CD4-positive, alpha-beta T cell treated with Interleukin-4 for 4 hours (primary cell): ENCODE results near the gene HIRA.
A peak's percentile ranks its signal among the peaks of the same experiment; 100 is the strongest.
"Not testable (repeated sequence)": the region's sequence is repeated elsewhere in the genome, so short reads cannot be mapped to it uniquely, and the experiment has no call there.

Experiments used
- DNase-seq: peaks from one replicate; pipeline ENCODE4 v3.0.0-alpha.2; 2020

Gene HIRA

DNA sequence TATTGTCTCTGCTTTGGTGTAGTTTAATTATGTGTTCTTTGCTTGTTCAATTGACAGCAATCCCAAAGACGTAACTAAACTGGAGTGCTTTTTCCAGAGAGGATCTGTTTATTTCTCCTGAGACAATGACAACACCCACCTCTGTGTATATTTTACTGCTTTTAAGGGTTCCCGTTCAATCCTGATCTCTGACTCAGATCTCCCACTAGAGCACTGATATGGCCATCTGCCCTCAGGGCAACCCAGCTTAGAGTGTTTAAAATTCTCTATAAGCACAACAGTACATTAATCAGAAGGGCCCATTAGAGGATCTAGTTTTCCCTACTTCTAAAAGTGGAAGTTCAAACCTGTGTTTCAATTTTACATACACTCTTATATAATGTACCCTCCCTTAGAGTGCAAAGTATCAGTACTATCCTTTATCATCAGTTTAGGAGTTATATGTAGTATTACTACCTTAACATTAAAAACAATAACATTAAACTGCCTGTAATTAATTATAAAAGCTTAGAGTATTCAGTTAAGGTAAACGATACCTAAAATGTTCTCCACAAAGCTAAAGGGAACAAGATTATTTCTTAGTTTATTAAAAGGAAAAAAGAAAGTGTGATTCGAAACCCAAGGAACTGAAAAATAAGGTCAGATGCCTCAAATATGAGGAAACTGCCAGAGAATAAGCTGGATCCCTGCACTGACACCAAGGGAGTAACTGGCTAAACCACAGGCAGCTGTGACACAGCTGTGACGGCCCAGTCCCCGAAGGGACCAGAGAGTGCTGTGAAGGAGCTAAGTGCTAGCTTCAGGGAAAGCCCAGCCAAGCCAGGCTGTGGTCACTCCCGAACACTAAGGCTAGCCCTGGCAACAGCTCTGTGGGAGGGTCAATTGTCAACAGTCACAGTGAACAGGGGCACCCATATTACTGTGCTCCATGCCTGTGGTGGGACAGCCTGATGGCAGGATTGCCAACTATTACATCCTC is 32.2 kb upstream of the HIRA start:
- DNase-seq, result no peak

DNA sequence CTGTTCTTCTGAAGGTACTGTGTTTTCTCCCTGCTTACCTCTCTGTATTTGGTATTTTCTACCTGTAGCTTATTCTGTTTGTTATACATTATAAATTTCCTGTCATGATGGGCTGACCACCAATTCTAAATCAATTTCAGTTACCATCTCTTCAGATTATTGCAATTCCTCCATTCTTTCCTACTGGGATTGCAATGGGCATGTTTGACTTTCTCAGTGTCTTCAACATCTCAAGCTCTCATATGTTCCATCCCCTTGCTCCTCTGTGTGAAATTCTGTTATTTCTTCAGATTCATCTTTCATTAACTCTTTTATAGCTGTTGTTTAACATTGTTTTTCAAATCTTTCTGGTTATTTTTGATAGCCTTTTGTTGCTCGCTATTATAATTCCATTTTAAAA is 31.5 kb upstream of the HIRA start:
- no peak for DNase-seq

DNA sequence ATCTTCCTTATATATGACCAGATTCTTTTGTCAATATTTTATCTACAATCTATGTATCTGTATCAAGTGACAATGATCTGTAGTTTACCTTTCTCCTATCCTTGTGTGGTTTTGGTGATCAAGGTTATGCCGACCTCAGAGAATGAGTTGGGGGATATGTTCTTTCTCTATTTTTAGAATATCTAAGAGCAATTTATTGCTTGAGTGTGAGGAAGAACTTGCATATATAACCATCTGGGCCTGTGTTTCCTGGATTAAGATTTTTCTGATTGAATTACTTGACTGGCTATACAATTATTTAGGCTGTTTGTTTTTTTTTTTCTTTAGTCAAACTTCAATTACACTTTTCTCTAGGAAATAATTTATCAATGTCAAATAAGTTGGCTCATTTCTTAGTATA is 30.0 kb upstream of the HIRA start:
- DNase-seq, result no peak

DNA sequence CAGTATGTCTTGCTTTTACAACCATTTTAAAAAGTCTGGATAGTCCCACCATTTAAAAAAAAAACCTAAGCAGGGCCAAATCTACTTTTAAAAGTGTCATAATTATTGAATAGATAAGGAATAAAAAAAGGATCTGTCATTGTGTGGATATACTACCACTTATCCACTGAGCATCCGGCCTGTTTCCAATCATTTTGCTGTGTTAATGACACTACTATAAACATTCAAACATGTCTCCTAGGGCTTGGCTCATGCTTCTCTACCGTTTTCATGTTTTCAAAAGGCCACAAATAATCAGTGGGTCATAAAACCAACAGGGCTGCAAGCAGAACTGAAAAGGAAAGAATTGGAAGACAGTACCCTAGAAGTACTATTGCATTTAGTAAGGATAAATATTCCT is 28.5 kb upstream of the HIRA start:
- no peak for DNase-seq

DNA sequence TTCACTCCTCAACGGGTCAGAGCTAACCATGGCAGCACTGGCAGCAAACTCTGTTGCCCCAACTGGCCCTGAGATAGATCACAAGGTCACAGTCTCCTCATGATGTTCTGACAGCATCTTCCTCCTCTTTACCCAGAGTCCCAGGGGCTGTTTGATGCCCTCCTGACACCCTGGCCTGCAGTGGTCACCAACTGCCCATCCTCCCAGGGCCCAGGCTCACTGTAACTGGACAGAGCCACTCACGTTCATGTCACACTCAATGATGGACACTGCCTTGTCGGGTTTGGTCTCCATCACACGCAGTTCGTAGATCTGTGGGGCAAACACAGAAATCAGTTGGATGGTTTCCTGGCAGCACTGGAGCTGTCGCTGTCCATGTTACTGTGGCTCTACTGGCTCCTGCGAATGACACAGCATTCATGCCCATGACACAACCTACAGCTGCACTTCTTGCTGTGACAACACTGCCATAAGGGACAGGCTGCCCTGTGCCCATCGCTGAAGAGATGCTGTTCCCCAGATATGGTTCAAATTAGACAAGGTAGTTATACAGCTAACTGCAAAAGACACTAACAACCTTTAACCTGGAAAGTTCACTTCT is 26.4 kb upstream of the HIRA start:
- DNase-seq, result no peak

DNA sequence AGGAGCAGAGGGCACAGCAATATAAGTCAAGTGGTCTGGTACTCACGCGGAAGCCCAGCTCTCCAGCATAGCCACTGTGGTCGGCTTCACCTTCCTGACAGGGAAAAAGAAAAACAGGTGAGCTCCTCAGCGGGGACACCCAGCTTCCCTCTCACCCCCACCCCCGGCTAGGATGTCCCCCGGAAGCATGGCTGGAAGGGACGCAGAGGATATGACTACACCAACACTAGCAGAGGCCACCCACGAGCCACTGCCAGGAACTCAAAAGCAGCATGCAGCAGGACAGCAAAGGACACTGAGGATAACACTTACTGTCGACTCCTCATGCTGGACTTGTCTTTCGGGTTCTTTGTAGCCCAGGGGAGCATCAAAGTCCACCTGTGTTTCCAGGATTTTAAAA is 25.0 kb upstream of the HIRA start:
- DNase-seq, result no peak

DNA sequence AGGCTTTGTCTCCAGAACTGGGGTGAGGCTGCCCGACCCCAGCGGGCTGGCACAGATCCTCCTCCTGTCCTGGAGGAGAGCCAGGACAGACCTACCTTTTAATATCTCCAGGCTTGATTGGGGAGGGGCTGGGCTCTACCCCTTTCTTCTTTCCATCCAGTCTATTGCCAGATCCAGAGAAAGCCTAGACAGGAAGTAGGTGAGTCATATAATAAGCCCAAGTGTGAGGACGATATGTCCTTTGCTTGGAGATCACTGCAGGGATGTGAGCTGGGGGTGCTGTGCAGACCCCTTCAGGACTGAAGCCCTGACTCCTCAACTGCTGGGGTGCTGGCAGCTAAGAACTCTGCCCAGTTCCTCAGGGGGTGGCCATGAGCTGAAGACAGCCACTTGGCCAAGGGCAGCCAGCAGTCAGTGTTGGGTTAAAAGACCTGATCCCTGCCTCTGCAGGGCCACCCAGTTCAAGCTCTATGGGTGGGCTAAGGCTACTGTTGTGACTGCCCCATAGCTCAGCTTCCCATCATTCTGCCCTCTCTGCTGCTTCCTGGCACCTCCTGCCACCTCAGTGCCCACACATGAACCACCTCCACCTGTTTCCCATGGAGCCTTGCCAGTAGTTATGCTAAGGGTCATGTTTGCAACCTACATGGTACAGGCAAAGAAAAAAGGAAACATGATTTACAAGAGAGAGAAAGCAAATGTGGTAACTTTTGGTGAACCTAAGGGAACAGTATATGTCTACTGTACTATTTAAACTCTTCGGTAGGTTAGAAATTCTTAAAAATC is 24.2 kb upstream of the HIRA start:
- no peak for DNase-seq

DNA sequence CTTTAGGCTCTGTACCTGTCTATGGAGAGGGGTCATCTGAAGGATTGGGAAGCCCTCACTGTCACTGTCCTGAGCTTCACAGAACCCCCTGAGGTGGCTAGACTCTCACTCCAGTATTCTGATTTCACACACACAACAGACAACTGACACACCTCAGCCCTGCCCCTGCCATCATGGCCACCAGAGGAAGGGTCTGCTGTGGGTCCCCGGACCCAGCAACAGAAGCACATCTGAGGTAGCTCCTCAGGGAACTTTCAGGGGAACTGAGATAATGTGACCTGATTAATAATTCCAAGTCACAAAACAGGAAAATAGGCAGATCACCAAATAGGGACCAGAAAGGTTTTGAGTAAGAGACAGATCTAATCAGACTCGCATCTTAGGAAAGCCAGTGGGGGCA is 23.5 kb upstream of the HIRA start:
- DNase-seq, result no peak

DNA sequence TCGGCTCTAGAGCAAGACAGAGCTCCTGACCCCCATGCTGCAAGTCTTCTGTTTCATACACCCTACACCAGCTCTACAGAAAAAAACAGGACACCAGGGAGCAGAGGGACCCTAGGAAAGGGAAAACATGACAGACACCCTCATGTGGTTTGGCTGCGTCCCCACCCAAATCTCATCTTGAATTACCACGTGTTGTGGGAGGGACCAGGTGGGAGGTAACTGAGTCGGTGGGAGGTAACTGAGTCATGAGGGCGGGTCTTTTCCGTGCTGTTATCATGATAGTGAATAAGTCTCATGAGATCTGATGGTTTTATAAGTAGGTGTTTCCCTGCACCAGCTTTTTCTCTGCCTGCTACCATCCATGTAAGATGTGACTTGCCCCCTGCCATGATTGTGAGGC is 22.6 kb upstream of the HIRA start:
- no peak for DNase-seq

DNA sequence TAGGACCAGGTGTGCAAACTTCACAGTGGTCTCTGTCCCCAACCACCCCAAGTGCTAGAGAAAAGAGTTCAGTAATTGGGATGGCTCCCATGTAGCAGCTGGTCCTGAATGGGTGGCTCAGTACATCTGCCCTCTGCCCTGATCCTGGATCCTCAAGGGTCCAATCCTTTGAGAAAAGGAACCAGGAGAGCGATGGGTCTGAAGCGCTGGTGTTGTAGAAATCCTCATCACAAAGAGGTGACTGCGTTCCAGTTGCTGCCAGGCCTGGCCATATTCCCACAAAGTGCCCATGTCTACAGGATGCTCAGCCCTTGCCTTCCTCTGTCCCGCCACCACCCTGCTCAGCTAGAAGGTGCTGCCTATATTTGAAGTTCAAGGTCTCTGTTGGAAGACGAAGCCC is 22.2 kb upstream of the HIRA start:
- DNase-seq, result no peak

DNA sequence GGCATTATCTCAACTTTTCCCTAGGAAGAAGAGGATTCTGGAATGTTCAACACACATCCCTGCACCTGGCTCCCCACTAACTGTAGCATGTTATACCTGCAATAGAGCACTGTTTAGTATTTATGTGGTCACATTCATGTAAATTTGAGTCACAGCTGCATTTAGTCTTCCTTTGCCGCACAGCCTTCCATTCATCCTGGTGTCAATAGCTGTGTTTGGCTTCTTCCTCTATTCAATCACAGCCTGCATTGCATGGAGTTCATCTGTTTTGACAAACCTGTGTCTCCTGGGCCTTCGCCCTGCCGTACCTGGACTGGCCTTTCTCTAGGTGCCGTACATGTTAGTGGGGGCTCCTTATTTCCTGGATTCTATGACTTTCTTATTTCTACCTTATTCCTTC is 20.0 kb upstream of the HIRA start:
- DNase-seq, result no peak

DNA sequence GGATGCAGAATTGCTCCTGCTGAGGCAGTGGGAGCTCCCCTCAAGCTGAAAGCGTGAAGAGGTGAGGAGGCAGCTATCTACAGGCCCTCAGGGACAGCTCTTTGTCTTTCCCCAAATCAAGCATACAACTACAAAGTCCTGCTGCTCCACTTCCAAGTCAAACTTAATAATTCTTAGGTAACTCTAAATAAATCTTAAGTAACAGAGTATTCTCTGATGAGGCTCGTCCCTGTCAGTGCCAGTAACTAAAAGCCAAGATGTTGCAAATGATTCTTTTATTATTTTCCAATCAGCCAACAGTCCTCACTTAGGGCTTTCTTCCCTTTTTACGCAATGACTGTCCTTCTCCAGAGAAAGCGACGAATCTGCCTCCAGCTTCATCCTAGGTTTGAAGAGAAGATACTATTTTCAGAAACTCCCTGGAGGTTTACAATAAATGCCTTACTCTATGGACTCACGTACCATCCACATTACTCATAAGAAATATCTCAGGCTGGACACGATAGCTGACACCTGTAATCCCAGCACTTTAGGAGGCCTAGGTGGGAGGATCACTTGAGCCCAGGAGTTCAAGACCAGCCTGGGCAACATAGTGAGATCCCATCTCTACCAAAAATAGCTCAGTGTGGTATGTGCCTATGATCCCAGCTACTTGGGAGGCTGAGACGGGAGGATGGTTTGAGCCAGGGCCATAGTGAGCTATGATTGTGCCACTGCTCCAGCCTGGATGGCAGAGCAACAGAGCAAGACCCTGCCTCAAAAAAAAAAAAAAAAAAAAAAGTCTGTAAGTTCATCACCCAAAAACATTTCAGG is 19.0 kb upstream of the HIRA start:
- DNase-seq, result no peak

DNA sequence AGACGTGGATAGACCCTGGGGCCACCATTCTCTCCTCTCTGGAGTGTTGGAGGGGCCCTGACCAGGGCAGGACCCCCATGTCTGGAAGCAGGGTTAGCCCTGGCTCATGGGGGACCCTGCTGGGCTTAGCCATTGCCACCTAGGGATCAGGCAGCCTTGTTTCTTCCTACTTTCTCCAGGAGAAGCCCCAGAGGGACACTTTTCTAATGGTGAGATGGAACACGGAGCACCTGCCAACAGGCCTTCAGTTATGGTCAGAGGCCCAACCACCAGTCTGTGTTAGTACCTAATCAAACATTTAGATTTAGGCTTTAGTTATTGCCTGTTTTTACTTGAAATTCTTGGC is 17.9 kb upstream of the HIRA start:
- DNase-seq, result no peak

DNA sequence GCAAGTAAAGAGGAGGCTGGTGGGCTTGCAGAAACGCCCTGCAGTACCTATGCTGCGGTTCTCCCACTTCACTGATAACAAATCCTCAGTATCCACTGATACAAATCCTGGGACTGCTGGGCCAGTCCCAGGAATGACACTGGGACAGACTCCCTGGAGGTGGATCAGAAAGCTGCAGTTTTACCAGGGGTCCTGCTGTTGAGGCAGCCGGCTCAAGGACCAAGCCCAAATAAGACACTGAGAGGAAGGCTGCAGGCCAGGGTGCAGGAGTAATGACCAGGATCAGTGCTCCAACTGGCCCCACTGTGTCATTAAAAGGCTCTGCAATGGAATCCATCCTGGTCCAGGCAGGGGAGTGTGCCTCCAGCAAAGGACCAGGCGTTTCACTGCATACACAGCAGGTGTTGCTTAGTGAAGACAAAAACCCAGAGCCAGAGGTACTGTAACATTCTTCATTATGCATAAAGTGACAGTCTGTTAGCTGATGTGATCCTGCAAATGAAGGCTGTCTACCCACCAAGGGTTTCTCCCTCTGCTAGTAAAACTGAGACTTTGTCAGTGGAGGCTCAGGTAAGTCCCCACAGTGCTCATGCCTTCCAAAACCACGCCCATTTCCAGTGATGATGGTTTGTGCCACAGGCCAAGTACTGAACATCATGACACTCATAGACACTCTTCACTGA is 17.3 kb upstream of the HIRA start:
- no peak for DNase-seq

DNA sequence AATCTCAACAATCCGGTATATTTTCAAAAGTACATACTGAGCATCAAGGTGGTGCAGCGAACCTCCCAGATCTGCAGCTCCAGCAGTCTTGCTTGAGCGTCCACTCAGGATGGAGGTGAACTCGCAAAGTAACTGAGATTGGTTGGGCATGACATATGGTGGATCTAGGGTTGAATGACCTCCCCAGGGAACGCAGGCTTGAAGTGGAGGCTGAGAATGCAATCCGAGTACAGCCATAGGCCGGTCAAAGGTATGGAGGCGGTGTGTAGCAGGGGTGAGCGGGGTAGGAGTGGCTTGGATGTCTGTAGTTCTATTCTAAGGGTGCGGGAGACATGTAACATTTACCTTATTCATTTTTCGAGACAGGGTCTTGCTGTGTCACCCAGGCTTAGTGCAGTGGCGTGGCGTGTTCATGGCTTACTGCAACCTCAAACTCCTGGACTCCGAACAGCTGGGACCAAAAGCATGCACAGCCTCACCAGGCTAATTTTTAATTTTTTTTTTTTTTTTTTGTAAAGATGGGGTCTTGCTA is 16.6 kb upstream of the HIRA start:
- no peak for DNase-seq

DNA sequence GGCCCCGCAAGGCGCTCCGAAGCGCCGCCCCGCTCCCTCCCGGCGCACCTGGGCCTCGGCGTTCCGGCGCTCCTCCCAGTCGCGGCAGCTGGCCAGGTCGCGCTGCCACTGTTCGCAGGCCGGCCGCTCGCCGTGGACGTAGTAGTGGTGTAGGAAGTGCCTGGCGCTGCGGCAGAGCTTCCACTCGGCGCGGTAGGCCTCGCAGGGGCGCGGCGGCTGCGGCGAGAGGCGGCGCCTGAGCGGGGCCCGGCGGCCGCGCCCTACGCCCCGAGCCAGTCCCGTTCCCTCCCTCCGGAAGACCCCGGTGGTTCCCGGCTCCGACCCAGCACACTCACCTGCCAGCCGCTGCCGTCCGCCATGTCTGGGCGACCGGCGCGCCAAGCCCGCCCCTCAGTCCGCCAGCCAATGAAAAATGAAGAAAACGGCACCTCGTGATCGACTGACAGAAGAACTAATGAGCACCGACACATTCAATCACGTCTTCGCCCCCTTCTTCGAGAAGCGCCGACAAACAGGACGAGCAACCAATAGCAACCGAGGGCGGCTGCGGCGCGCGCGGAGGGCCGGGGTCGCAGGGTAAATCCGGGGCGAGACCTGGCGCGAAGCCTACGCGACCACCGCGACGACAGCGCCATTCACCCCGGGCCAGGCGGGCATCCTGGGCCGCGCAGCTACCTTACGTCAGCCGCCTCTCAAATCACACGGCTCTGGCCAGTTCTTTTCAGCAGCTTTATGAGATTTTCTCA is 16.0 kb upstream of the HIRA start, which contains the start of gene C22orf39:
TSS of gene C22orf39 (minus strand) at position 382 of the 746 bp plus-strand sequence. CDS start at position 359, 23 bp downstream.
- DNase-seq, result peak; percentile 95

DNA sequence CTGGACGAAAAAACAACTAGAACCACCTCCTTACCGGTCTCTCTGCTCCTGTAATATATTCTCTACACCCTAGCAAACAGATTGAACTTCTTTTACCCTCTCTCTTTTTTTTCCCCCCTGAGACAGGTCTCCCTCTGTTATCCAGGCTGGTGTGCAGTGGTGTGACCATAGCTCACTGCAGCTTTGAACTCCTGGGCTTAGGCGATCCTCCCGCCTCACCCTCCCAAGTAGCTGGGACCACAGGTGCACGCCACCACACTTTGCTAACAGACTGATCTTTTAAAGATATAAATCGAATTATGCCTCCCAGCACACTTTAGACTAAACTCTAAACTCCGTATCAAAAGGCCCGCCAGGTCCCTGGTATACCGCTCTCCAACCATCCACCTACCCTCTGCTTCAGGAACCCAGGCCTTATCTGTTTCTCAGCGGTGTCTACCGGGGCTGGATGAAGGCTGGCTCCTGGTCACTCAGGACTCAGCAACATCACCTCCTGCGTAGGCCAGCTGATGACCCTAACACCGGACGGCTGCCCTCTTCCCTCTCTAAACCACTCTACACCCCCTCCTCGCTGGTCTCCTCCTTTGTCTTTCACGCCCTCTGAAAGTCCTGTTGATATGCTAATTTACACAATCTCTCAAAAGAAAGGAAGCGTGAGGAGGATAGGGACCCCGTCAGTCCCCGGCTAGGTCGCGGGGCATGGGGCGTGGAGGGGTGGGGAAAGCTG is 15.2 kb upstream of the HIRA start:
- no peak for DNase-seq

DNA sequence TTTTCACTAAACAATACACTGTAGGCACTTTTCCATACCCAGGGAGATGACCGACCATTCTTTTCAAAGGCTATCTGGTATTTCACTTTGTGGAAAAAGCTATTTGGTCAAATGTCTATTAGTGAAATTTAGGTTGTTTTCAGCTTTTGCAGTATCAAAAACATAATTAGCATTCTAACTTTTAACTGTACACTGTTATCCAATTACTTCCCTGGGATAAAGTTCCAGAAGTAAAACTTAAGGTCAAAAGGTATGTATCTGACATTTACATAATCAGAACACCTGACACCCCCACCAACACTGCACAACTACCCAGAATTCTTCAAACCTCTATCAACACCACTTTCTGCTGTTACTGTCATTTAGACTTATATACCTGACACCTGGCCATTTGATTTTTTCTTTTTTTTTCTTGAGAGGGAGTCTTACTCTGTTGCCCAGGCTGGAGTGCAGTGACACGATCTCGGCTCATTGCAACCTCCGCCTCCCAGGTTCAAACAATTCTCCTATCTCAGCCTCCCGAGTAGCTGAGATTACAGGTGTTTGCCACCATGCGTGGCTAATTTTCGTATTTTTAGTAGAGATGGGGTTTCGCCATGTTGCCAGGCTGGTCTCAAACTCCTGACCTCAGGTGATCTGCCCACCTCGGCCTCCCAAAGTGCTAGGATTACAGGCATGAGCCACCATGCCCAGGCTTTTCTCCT is 13.9 kb upstream of the HIRA start:
- DNase-seq, result not testable (repeated sequence)

DNA sequence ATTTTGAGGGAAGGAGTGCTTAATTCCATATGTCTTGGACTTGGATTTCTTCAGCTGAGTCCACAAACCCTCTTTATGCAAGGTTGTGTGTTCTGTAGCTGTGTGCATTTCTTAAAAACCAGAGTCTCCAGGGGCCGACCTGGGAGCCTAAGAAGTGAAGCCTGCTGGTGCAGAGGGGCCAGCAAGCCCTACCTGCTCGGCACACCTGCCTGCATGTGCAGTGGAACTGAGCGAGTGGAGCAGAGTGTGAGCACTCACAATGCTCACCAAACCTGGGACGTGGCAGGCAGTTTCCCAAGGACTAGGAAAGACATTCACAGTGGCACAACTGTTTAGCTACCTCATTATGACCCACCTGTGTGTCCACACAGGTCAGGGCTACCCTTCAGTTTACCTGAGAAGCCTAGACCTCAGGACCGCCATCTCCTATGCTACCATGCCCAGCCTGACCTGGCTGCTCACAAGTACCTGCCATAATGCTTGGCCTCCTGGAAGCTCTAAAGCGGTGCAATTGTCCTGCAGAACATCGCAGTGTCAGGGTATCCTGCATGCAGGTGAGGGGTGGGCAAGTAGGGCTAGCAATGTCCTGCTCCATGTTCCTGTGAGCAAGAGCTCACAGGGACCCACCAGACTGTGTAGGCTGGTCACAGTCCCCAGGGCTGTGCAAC is 12.1 kb upstream of the HIRA start:
- no peak for DNase-seq
